GM18502 (cell line): Measurements from ENCODE around the gene RASA3.

Source experiments
- ATAC-seq: cut with Tn5 transposase; IDR thresholded peaks from one replicate; pipeline ENCODE4 v1.9.1; 2021; ENCODE audit warnings: mild to moderate bottlenecking; ENCODE audit not compliant: unreplicated experiment, poor library complexity

RASA3 gene

DNA sequence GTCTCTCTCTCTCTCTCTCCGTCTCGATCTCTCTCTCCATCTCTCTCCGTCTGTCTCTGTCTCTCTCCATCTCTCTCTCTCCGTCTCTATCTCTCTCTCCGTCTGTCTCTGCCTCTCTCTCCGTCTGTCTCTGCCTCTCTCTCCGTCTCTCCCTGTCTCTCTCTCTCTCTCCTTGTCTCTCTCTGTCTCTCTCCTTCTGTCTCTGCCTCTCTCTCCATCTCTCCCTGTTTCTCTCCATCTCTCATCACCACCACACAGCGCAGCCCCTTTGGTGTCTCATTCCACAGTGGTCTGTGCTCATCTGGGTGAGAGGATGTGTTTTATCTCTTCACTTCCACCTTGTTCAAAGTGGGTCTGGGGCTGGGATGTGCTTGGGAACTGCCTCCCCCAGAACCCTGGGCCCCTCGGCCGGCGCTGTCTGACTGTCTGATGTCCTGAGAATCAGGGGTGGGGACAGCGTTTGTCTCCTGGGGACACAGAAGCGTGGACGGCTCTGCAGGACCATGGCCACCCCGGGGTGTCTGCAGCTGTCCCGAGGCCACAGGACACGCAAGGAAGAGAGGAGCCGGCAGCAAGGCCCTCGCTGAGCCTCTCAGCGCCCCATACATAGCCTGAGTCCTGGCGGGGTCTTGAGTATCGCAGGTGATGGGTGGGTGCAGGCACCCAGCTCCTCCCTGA lies 118.3 kb downstream of the RASA3 start:
- no peak for ATAC-seq

DNA sequence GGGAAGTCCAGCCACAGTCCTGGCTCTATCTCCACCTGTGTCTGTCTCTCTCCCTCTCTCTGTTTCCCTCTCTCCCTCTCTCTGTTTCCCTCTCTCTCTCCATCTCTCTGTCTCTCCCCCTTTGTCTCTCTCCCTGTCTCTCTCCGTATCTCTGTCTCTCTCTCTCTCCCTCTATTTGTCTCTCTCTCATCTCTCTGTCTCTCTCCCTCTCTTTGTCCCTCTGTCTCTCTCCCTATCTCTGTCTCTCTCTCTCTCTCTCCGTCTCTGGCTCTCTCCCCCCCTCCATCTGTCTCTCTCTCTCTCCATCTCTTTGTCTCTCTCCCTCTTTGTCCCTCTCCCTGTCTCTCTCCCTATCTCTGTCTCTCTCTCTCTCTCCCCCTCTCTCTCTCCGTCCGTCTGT lies 119.1 kb downstream of the RASA3 start:
- no peak for ATAC-seq

DNA sequence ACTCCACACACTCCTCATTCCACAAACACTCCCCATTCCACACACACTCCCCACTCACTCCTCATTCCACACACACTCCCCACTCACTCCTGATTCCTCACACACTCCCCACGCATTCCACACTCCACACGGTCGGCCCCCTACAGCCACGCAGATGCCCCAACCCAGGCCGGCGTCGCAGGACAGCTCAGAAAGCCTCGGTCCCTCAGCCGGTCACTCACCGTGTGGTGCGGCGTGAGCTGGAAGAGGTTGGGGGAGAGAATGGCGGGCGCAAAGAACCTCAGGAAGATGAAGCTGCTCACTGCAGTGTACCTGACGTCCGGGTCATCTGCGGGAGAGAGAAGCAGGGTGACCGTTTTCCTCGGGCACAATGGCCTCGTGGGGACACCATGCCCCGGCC lies 119.5 kb downstream of the RASA3 start:
- ATAC-seq: no peak

DNA sequence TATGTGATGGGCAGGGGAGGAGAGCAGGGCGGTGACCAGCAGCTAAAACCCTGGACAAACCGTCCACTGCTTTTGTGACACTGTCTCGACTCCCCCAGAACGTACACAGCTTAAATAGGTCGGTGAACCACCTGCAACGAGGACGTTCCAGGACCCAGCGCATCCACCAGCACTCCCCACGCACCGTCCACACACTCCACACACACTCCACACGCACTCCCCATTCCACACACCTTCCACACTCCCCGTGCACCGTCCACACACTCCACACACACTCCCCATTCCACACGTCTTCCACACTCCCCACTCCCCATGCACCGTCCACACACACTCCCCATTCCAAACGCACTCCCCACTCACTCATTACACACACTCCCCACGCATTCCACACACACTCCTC lies 120.3 kb downstream of the RASA3 start:
- ATAC-seq: no peak

DNA sequence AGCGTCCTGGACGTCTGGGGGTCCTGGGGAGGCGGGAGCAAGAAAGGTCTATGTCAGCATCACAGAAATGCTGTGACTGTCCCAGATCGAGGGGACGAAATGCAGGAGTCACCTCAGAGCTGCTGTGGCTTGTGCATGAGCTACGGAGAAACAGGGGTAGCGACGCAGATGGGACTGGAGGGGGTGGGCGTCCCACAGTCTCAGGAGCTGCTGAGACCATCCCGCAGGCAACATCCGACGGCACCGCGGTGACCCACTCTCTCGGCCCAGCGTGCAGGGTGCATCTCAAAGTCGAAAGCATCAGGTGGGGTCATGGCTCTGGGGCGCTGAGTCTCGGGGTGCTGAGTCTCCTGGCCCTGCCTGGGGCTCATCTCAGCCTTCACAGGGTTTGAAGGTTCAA lies 121.2 kb downstream of the RASA3 start:
- no peak for ATAC-seq

DNA sequence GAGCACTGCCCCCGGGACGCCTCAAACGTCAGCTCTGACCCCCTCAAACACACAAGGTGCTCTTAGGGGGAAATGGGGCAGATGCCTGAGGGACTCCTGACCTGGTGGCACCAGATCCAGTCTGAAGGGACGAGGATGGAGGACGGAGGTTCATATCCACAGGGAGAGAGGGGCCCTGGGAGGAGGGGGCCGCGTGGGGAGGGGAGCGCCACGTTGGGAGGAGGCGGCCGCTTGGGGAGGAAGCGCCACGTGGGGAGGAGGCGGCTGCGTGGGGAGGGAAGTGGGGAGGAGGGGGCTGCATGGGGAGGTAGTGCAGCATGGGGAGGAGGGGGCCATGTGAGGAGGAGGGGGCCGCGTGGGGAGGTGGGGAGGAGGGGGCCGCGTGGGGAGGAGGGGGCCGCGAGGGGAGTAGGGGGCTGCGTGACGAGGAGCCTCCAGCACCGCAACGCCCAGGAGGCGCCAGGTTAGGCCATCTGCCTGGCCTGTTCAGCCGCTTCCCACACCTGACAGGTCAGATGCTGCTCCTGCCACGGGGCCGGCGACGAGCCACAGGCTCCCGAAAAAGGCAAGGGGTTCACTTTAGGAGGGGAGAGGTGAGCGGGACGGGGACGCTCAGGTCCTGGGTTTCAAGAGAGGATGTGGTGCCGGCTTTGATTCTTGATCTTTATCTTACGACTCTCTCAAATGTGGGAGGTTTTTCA lies 121.9 kb downstream of the RASA3 start:
- ATAC-seq: no peak

DNA sequence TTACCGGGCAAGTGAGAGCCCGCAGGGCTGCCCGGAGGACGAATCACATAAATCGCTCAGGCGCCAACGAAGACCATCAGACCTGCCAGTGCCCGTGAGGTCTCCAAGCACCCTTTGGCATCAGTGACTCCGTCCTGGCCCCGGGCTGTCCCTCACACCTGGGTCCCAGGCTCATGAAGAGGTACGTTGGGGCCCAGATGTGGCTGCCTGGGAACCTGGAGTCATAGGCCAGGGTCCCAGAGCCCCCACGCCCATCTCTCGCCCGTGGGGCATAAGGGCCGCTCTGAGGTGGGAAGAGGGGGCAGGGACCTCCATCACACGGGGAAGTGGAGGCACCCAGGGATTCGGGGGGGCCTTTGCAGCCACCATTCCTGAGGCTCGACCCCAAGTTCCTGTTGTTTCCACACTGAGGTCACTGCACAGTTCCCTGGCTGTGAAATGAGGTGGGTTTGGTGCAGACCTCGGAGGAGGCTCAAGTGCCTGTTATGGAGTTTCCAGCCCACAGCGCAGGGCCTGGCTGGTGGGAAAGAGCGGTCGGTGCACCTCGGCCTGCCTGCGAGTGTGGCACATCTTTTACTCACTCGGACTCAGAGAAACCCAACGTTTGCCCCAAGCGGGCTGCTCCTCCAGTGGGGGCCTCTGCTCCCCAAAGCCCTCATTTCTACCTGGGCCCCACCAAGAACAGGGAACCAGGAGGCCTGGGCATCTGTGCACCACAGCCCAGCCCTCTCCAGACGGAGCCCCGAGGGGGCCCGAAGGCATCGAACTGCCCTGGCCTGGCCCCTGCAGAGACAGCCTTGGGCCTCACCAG lies 122.6 kb downstream of the RASA3 start:
- no peak for ATAC-seq

DNA sequence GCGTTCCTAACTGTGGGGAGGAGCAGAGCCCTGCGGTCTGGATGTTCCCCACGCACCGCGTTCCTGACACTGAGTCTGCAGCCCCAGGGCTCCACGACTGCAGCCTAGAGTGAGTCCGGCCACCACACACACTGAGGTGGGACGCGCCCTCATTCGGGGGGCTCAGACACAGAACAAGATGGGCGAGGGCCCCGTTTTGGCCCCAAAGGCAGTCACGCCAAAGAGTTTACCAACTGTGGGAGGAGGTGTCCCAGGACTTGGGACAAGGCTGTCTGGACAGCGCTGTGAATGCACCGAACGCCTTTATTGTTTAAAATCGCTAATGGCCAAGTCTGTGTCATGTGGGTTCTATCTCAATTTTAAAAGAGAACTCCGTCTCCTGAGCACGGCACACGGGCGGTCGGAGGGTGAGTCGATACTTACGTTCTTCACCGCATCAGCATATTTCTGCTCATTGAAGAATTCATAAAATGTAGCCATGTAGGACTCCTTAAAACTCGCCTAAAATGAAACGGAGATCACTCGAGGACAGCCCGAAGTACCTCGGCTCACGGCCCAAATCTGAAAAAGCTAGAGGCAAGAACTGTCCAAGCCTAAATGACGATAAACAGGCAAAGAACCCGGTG lies 123.3 kb downstream of the RASA3 start:
- no peak for ATAC-seq

DNA sequence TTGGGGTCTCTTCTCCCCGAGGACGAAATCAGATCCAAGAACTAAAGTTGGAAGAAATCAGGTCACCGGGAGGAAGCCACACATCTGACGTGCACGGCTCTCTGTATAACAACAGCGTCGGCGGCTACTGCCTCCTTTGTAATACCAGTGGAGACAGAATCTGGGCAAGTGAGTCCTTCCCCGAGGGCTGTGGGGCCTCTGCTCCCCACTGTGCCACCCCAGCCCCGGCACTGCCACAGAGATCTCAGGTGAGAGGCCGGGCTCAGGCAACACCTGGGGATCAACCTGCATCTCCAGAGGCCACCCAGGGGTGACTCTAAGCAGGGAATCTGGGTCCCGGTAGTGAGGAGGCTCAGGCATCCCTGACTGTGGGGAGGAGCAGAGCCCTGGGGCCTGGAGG lies 124.9 kb downstream of the RASA3 start:
- ATAC-seq: no peak

DNA sequence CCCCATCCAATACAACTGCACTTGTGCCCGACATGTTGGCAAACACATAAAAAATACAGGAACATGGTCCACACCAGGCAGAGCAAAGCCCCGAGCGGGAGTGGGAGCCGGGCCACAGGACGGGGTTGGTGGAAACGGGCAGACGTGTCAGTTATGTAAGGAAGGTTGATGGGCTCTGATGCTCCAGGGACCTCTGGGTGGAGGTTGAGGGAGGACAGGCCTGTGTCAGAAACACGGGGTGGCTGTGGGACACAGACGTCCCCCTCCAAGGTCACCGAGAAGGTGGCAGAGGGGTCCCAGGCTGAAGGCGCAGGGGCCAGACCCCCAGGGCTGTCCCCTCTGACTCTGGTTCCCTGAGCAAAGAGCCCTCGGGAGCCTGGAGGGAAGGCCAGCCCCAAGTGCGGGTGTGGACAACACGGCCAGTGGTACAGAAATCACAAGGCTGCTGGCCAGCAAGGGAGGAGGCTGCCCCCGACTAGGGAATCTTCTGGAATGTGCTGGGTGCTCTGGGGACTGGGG lies 127.2 kb downstream of the RASA3 start:
- ATAC-seq: no peak

DNA sequence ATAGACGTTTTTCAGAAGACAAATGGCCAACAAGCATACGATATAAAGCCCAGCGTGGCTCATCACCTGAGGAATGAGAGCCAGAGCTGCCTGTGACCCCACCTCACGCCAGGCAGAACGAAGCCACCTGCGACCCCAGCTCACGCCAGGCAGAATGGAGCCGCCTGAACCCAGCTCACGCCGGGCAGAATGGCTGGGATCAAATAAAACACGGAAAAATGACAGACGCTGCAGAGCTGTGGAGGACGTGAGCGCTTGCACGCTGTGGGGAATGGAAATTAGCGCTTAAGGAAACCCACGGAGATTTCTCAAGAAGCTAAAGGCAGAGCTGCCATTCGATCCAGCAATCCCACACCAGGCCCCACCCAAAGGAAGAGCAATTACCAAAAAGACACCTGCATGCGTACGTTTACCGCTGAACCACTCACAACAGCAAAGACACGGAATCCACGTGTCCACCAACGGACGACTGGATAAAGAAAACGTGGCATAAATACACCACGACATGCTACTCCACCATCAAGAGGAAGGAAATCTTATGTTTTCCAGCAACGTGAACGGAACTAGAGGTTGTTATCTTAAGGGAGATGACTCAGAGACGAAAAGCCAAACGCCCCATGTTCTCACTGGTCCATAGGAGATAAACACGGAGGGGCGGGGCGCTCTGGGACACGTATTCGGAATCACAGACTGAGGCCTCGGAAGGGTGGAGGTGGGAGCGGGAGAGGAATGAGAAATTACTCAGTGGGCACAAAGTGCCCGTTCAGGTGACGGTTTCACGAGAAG lies 127.8 kb downstream of the RASA3 start:
- ATAC-seq: no peak

DNA sequence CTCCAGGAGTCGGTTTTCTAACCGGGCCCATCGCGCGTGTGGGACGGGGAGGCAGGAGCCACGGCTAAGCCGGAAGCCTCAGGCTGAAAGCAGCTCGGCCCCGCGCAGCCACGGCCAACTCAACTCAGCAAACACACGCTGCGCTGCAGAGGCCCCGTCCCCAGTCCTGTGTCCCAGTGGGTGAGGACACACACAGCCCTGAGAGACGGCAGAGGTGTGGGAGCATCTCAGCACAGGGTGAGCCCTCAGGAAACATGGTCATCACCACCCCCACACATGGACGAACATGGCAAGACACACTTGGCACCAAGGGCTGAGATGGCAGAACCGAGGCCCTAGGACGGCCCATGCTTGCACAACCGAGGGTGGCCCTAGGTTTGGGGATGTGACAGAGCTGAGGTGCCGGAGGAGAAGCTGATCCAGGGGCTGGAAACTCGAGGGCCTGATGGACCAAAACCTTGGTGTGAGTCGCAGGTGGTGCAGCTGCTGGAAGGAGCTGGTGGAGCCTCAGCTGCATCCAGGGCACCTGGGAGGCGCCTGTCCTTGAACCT lies 129.6 kb downstream of the RASA3 start:
- no peak for ATAC-seq

DNA sequence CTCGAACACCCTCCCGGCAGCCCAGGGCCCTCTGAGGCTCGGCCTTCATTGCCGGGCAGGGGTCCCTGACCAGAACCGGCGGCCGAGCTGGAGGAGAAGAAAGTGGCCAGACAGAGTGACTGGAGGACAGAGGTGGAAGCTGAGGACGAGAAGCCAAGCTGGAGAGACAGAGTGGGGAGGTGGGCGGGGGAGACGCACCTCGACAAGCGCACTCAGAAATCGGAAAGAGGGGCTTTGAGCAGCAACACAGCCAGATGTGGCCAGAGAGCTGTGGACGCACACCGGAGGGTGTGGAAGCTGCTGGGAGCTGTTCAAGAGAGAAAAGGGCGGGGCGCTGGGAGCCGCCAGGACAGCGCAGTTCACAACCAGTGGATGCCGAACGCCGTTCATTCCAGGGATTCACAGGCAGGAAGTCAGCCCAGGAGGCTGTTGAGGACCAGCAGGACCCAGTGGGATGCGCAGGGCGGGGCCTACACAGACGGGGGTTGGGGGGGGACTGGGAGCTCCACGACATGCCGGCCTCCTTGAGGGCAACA lies 130.3 kb downstream of the RASA3 start:
- ATAC-seq: no peak

DNA sequence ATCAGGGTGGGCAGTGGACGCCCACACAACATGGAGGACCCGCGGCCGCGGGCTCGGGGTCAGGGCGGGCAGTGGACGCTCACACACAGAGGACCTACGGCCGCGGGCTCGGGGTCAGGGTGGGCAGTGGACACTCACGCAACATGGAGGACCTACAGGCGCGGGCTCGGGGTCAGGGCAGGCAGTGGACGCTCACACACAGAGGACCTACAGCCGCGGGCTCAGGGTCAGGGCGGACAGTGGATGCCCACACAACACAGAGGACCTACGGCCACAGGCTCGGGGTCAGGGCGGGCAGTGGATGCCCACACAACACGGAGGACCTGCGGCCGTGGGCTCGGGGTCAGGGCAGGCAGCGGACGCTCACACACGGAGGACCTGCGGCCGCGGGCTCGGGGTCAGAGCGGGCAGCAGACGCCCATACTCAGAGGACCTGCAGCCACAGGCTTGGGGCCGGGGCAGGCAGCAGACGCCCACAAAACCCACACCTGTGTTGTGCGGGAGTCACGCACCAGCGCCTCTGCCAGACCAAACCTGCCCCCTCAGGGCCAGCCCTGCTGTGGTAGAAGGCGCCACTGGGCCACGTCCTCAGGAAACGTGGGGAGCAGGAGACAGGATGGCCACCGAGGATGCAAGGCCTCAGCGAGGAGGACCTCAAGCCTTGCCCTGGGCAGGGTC lies 131.0 kb downstream of the RASA3 start:
- no peak for ATAC-seq

DNA sequence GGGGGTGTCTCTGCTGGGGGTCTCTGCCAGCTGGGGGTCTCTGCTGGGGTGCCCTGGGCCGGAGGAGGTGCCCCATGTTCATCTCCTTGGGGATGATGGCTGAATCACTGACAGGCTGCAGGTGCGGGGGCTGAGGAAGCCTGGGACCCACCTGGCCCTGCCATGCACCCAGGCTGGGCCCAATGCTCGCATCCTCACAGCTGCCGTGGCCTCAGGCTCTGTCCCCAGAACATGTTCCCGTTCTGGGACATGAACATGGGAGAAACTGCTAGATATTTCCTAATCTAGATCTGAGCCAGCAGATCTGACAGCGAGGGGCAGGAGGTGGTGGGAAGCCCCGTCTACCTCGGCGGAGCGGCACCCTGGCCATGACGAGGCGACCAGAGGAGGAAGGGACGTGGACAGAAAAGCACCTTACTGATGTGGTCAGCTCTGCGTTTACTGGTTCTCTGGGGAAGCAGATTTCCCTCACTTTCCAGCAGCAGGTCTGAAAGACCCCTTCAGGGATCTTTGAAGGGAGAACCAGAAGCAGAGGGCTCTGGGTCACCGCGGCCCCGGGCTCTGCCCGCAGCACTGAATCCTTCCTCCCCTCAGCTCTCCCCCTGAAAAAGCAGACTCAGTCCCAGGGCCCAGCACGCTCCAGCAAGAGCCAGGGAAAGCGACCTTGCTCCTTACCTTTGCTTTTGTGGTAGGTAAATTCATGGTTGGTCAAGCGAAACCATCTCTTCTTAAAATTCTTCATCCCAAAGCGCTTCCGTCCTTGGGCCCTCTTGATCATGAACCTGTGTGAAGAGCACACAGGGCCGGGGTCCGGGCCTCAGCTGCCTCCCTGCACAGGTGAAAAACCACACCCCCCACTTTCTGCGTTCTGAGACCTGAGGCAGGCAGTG lies 132.0 kb downstream of the RASA3 start:
- ATAC-seq: no peak

DNA sequence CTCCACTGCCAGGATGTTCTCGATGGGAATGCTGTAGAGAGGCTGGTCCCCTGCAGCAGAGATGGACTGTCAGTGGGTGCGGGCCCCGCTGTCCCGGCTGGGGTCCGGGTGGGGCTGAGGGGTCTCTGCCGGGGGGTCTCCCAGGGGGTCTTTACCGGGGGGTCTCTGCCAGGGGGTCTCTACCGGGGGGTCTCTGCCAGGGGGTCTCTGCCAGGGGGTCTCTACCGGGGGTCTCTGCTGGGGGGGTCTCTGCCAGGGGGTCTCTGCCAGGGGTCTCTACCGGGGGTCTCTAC lies 132.9 kb downstream of the RASA3 start:
- ATAC-seq: no peak

DNA sequence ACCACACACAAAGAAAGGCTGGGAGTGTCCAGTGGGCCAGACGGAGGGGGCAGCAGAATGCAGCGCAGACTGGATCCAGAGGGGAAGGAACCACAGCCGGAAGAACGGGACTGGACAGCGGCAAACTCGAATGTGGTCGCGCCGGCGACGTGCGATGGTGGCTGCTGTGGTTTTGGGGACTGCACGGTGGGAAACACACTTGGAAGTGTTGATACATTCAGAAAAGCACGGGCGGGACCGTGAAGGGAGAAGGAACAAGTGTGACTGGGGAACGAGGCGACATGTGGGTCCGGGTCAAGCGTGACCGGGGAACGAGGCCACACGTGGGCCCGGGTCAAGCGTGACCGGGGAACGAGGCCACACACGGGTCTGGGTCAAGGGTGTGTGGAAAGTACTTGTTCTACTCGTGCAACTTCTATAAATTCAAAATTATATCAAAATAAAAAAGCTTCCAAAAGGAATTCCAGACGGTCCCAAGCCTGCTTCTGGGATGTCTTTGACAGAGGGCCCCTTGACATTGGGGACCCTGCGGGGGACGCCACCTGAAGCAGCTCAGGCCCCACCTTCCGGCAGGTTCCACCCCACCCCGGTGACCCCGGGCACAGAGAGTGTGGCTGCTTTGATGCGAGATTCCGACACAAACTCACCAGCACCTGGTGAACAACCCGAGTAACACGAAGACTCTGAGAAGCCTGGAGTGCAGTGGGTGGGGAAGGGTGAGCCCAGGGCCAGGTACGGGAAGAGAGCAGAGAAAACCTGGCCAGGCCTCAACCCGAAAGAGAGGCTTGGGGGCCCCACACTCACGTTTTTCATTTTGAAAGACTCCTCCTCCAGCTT lies 133.4 kb downstream of the RASA3 start:
- ATAC-seq: no peak
